Cardiac muscle cell (in vitro differentiated cells and primary cell): ENCODE results near the gene NHSL2. TPM values are rescaled to one million over a fixed set of nuclear protein-coding genes. Genes with fewer than 3 reads are reported as not detected.
"Not testable (repeated sequence)": the region's sequence is repeated elsewhere in the genome, so short reads cannot be mapped to it uniquely, and the experiment has no call there.

Experiments used
- DNase-seq, 2 donors: peaks; one replicate each; pipeline versions ENCODE4 v3.0.0 to v3.0.0-alpha.2; 2010 to 2017; ENCODE audit warnings: low read depth in 1 of 2, low spot score in 1 of 2
- H3K27ac ChIP-seq: fragments of 200-600 bp; sonication (generic); 2 replicates; pipeline ENCODE4 v1.5.1; 2016
- H3K27me3 ChIP-seq: fragments of 200-600 bp; sonication (generic); 2 replicates; pipeline ENCODE4 v1.6.0; 2016; ENCODE audit warnings: control low read depth
- H3K36me3 ChIP-seq: fragments of 200-600 bp; sonication (generic); 2 replicates; pipeline ENCODE4 v1.5.1; 2016; ENCODE audit warnings: control low read depth
- H3K4me1 ChIP-seq: fragments of 200-600 bp; sonication (generic); 2 replicates; pipeline ENCODE4 v1.8.1; 2017; ENCODE audit warnings: low read depth, mild to moderate bottlenecking, mixed run types
- H3K4me3 ChIP-seq: fragments of 200-600 bp; sonication (generic); 2 replicates; pipeline ENCODE4 v1.5.1; 2016; ENCODE audit warnings: mild to moderate bottlenecking
- H3K9me3 ChIP-seq: fragments of 200-600 bp; sonication (generic); 2 replicates; pipeline ENCODE4 v1.5.1; 2017; ENCODE audit warnings: low read depth, mild to moderate bottlenecking, control low read depth
- CTCF ChIP-seq: IDR thresholded peaks from 2 replicates; pipeline ENCODE4 v1.5.1; 2012; ENCODE audit warnings: low read depth, mild to moderate bottlenecking, low read length
- polyA plus RNA-seq: library from polyadenylated mRNA; unstranded; fragments of >200 nt; fragmentation: Nextera tagmentation; extraction: Ambion mirVana; gene quantifications from 2 replicates; pipeline ENCODE4 v1.2.1, GENCODE V29; 2016
- total RNA-seq: library from RNA; depleted of rRNA; stranded (reverse); fragments of >200 nt; gene quantifications from 2 replicates; pipeline ENCODE4 v1.2.3, GENCODE V29; 2016

NHSL2 gene
- total and polyA plus RNA-seq, 2 experiments from 2014 or later: 6.6 to 7.9 TPM

GRCh38 chrX:72053508-72053907, 142.9 kb downstream of the NHSL2 start:
- DNase-seq: no peak
- H3K27me3 ChIP-seq: no peaks in the 10 kb centered on the region
- H3K4me3 ChIP-seq: no peak overlapping the region
- no peak overlapping the region for H3K27ac ChIP-seq
- H3K36me3 ChIP-seq: no peaks in the 10 kb centered on the region
- TF ChIP-seq CTCF: no peak
- H3K4me1 ChIP-seq: no peaks in the 10 kb centered on the region
- H3K9me3 ChIP-seq: no peaks in the 10 kb centered on the region

- Histone ChIP-seq H3K9me3 (no peaks in the 10 kb centered on the region), H3K4me1 (no peaks in the 10 kb centered on the region), H3K27me3 (no peaks in the 10 kb centered on the region), H3K4me3 (no peak overlapping the region), H3K27ac (no peak overlapping the region), H3K36me3 (no peaks in the 10 kb centered on the region)
- TF ChIP-seq CTCF: no peak
- no peak for DNase-seq
Observed at GRCh38 chrX:72054779-72055489, 144.3 kb downstream of the NHSL2 start.

- Histone ChIP-seq H3K4me3 (no peak overlapping the region), H3K4me1 (no peaks in the 10 kb centered on the region), H3K27me3 (no peaks in the 10 kb centered on the region), H3K27ac (no peak overlapping the region), H3K36me3 (no peaks in the 10 kb centered on the region), H3K9me3 (no peaks in the 10 kb centered on the region)
- TF ChIP-seq CTCF: no peak
- DNase-seq: peak in 1 of 2 donors; percentile 14
Observed at GRCh38 chrX:72057331-72057730, 146.7 kb downstream of the NHSL2 start.

- Histone ChIP-seq H3K4me1 (no peaks in the 10 kb centered on the region), H3K27me3 (no peaks in the 10 kb centered on the region), H3K4me3 (no peak overlapping the region), H3K9me3 (no peaks in the 10 kb centered on the region), H3K27ac (no peak overlapping the region), H3K36me3 (no peaks in the 10 kb centered on the region)
- DNase-seq: no peak
- TF ChIP-seq CTCF: no peak
Observed at GRCh38 chrX:72057849-72058248, 147.2 kb downstream of the NHSL2 start.

GRCh38 chrX:72058346-72058745, 147.7 kb downstream of the NHSL2 start:
- H3K4me1 ChIP-seq, DNase-seq, H3K4me3 ChIP-seq, H3K27ac ChIP-seq, H3K9me3 ChIP-seq, H3K36me3 ChIP-seq, H3K27me3 ChIP-seq: not testable (repeated sequence)

GRCh38 chrX:72060196-72060920, 149.7 kb downstream of the NHSL2 start:
- H3K36me3 ChIP-seq: no peaks in the 10 kb centered on the region
- no peaks in the 10 kb centered on the region for H3K4me1 ChIP-seq
- H3K27ac ChIP-seq: no peak overlapping the region
- no peak overlapping the region for H3K4me3 ChIP-seq
- H3K9me3 ChIP-seq: no peaks in the 10 kb centered on the region
- no peaks in the 10 kb centered on the region for H3K27me3 ChIP-seq
- no peak for TF ChIP-seq CTCF
- peak; percentile 23 to 55 for DNase-seq
